ENCODE results near the gene TCAIM.

Gene TCAIM

GRCh38 chr3:44446929-44447328 is 108.4 kb downstream of the TCAIM start:
- FAIRE-seq: no peak

- FAIRE-seq: no peak
Measured at GRCh38 chr3:44451441-44451840, 112.9 kb downstream of the TCAIM start.

GRCh38 chr3:44454258-44454657 is 115.7 kb downstream of the TCAIM start:
- FAIRE-seq: no peak

GRCh38 chr3:44455318-44455717 is 116.8 kb downstream of the TCAIM start:
- no peak for FAIRE-seq
